SKM-1 treated with dmso at 0.1 percent for 144 hours (cell line): ENCODE data around the gene ZGLP1.
A peak's percentile ranks its signal among the peaks of the same experiment; 100 is the strongest.
"Not testable (repeated sequence)": the region's sequence is repeated elsewhere in the genome, so short reads cannot be mapped to it uniquely, and the experiment has no call there.

Source experiments
- DNase-seq: peaks from one replicate; lab custom pipeline; 2025; ENCODE audit not compliant: unreplicated experiment; lab: John Stamatoyannopoulos, UW

Gene ZGLP1

DNA sequence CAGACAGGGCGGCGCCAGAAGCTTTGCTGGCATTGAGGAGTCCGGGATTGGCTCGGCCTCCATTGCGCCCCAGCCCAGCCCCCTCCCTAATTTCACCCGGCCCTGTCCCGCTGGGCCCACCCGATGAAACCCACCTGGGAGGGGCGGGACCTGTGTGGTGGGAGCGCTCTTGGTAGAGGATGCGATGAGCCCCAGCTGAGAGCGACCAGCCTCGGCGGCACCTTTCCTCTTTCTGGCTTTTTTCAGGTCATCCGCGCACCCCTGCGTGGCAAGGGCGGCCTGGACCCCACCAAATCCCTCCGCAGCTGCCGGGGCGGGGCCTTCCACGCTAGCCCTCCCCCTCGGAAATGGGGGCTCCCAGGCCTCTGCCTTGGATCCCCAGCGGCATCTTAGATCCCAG, at the start of gene ZGLP1:
ZGLP1 (minus strand) TSS at position 393 of the 400 bp plus-strand sequence.
- DNase-seq = no peak

DNA sequence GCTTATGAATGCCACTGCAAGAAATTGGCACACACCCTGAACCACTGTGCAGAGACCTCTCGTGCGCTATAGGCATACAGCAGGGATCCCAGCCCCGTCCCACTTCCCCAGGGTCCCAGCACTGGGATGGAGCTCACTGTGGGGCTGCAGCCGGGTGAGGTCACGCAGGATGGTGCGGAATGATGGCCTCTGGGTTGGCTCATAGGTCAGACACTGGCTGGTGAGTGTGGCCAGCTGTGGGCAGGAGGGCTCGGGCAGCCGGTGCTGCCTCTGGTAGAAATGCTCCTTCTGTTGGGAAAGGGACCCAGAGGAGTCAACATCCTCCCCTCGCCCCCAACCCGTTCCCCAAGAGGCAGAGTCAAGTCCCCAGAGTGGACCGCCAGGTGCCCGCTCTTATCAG, 46.8 kb upstream of the ZGLP1 start:
- DNase-seq = no peak

DNA sequence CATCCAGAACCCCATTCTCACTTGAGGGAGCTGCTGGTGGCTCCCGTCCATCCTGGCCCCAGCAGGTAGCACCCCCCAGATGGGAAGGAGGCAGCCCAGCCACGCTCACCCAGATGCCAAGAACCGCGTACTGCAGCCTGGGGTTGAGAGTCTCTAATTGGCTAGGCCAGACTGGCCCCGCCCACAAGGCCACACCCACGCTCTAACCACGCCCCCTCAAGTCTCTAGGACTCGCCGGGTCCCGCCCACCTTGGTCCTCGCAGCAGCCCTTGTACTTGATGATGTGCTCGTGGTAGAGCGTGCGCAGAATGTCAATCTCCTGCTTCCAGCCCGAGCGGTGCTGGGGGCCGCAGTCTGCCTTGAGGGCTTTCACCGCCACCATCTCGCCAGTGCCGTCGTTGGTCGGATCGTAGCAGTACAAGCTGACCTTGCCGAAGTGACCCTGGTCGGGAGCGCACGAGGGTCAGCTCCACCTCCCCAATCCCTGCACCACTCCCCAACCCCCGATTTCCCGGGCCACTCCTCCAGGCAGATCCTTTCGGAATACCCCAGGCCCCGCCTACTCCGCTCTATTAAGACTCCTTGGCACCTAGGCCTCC, 44.3 kb upstream of the ZGLP1 start:
- DNase-seq = no peak

DNA sequence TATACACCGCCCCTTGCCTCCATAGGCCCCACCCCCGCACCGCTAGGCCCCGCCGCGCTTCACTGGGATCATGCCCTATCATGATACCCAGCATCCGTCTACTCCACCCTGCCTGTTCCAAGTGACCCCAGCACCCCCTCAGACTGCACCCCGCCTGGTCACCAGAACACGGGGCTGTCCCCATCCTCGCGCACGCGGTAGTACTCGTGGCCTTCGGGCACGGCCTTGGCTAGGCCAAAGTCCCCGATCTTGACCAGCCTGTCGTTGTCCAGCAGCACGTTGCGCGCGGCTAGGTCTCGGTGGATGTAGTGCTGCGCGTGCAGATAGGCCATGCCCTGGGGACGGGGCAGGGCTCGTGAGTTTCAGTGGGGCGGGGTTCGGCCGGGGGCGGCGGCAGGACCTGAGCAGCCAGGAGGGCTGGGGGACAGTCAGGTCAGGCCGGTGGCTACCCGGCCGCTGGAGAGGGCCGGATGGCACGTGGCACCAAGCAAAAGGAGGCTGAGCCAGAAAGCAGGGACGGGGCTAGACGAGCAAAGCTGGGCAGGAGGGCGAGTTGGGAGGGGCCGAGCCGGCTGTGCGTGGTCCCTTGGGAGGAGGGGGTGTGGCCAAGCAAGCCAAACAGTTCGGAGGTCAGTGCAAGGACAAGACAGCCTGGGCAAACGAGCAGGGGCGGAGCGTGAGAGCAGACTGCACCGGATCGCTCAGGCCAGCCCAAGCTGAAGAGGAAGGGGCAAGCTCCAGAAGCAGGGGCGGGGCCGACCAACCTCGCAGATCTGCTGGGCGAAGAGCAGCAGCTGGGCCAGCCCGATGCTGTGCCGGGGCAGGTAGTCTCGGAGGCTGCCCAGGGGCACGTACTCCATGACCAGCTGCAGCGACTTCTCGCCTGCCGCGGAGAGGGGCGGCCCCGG, 43.4 kb upstream of the ZGLP1 start:
- DNase-seq = no peak

DNA sequence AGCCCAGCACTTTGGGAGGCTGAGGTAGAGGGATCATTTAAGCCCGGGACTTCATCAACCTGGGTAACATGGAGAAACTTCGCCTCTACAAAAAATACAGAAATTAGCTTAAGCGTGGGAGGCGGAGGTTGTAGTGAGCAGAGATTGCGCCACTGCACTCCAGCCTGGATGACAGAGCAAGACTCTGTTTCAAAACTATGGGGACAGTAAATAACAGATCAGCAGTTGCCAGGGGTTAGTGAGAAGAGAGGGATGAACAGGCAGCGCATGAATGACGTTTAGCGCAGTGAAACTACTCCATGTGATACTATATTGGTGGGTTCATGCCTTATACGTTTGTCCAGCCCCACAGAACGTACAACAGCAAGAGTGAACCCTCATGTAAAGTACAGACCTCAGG, 36.9 kb upstream of the ZGLP1 start:
- peak; percentile 87 for DNase-seq

DNA sequence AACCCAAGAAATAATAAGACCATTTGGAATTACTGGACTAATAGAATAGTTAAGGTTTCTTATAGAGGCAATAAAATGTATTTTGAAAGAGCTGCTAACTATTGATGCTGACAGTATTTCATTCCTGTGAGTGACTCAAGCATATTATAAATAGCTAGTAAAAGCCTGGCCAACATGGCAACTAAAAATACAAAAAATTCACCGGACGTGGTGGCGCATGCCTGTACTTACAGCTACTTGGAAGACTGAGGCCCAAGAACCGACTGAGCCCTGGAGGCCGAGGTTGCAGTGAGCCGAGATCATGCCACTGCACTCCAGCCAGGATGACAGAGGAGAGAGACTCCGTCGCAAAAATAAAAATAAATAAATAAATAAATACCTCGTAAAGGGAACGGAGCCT, 35.2 kb upstream of the ZGLP1 start:
- no peak for DNase-seq

DNA sequence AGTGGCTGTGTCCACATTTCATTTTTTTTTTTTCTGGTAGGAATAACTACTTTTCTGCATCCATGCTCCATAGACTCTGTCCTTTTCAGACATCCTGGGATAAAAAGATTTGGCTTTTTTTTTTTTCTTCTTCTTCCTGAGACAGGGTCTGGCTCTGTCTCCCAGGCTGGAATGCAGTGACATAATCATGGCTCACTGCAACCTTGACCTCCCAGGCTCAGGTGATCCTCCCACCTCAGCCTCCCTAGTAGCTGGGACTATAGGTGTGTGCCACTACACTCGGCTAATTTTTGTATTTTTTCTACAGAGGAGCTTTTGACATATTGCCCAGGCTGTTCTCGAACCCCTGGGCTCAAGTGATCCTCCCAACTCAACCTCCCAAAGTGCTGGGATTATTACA, 33.9 kb upstream of the ZGLP1 start:
- no peak for DNase-seq

DNA sequence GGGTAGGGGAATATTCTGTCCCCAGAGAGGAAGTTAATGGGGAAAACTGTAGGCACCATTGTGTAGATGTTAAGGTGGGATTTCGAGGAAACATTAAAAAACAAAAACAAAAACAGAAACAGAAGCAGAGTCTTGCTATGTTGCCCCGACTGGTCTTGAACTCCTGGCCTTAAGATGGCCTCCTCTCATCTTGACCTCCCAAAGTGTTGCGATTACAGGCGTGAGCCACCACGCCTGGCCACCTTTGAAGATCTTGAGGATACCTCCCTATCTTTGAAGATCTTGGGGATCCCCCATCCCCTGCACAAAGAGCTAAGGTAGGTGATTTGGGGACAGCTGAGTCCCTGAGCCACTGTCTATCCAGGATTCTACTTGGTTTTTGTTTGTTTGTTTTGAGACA, 30.4 kb upstream of the ZGLP1 start:
- no peak for DNase-seq

DNA sequence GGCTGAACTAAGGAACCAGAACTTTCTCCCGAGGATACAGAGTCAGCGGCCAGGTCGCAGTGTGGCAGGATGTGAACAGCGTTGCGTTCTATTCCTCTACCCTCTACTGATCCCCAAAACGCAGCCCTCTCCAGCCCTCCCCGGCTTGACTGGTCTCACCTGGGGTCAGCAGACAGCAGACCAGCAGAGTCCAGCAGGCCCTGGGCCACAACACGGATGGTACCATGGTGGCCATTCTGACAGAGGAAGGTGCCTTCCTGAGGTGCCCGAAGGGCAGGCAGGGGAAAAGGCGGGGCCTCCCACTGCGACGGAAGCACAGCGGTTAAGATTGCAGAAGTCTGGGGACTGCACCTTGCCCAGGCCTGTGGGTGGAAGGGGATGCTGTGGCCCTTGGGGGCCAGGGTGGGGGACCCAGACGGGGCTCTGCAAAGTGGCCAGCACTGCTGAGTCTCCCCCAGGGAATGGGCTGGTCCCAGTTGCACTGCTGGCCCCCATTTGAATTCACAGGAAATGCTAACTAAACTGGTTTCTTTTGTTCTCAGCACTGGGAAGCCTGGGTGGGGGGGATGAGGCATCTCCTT, 29.9 kb upstream of the ZGLP1 start, which contains the start of gene ICAM3:
ICAM3 (minus strand) TSS at position 245 of the 581 bp plus-strand sequence; CDS start at position 235, 10 bp downstream.
- DNase-seq = peak; percentile 43

DNA sequence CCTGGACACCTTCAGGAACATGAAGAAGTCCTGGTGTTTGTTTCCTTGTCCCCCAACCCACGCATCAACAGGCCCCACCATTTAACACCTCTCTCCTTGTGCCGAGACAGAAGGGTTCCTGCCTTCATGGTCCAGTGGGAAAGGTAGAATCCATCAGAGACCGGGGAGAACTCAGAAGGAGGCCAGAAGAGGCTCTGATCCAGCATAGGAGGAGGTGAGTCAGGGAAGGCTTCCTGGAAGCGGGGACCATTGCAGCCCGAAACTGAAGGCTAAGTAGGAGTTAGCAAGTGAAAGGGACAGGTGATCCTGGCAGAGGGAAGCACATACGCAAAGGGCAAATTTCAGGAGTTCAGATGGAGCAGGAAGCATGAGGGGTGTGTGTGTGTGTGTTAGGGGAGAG, 29.3 kb upstream of the ZGLP1 start:
- DNase-seq = no peak

DNA sequence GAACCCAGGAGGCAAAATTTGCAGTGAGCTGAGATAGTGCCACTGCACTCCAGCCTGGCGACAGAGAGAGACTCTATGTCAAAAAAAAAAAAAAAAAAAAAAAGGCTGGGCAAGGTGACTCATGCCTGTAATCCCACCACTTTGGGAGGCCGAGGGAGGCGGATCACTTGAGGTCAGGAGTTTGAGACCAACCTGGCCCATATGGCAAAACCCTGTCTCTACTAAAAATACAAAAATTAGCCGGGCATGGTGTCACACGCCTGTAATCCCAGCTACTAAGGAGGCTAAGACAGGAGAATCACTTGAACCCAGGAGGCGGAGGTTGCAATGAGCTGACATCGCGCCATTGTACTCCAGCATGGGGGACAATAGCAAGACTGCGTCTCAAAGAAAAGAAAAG, 27.1 kb upstream of the ZGLP1 start:
- DNase-seq = not testable (repeated sequence)

DNA sequence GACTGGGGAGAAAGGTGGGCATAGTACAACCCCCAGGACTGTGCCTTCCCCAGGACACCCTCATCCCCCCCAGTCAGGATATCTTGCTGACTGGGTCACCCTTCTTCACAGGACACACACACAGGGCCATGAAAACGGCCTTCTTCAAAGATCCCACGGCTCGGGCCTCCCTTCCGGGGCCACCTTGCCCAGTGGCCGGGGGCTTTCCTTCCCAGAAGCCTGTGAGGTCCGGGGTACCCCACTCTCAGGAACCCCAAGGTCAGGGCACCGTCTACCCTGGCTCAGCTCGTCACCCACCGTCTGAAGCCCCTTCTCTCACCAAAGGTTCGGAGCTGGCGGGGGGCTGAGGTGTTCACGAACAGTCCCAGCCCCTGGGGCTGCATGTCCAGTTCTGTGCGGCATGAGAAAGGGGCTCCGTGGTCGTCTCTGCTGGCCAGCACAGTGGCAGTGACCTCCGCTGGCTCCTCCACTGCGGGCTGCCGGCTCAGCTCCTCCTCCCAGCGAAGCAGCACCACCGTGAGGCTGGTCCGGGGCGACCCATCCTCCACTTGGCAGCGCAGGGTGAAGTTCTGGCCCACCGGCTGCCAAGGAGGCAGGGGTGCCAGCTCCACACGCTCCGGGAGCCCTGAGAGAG, 25.9 kb upstream of the ZGLP1 start:
- DNase-seq = no peak

DNA sequence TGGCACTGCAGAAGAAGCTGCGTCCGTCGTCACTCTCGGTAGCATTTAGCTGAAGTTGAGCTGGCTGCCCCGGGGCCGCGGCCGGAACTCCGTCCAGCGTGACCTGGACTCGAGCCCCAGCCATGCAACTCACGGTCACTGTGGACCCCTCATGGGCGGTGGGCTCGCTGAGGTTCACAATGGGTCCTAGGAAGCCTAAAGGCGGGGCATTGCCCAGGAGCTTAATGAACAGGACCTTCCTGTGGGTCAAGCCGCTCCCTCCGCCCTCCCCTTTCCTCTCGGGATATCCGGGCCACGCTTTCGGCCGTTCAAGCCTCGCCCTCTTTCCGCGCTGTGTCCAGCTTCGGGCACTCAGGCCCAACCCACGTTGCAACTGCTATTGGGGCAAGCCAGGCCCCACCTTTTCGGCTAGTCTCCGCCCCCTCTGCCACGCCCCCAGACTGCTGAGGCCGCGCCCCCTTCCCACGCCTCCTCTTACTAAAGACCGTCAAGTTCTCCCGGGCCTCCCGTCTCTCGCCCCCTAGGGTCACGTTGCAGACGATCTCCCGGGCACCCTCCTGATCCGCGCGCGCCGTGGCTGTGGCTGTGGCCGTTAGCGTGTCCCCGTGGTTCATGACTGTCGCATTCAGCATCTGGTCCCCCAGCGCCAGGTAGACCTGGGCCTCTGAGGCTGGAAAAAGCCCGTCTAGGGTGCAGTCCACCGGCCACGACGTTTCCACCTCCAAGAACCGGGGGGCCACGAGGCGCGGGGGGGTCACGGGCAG, 25.2 kb upstream of the ZGLP1 start:
- peak; percentile 28 for DNase-seq

DNA sequence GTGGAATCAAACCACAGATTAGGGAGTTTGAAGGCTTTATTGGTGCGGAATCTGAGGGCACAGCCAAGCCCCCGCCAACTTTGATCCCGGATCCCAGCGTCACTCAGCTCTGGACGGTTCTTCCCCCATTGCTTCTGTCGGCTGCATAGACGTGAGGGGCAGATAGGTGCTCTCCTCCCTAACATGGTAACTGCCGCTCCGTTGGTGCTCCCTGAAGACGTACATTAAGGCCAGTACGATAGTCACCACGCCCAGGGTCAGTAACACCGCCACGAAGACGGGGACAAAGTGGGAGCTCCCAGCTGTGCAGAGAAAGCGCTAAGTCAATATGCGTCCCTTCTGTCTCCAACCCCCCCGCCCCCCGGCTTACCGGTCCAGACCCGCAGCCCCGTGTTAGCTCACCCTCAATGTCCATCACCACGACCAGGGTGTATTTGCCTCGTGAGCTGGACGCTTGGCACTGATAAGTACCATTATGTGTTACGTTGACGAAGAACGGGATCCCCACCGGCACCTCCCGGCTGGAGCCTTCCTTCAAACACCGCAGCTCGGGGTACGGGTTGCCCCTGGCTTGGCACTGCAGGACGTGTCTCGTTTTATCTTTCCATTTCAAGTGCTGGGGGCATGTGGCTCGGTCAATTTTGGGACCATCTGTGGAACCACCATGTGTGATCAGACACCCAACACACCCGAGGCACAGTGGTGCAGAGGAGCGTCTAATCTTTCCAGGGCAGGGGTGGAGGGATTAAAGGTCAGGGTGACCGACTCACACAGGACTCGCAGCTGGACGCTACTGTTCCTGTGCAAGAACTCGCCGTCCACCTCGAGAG, 24.4 kb upstream of the ZGLP1 start:
- DNase-seq = no peak

DNA sequence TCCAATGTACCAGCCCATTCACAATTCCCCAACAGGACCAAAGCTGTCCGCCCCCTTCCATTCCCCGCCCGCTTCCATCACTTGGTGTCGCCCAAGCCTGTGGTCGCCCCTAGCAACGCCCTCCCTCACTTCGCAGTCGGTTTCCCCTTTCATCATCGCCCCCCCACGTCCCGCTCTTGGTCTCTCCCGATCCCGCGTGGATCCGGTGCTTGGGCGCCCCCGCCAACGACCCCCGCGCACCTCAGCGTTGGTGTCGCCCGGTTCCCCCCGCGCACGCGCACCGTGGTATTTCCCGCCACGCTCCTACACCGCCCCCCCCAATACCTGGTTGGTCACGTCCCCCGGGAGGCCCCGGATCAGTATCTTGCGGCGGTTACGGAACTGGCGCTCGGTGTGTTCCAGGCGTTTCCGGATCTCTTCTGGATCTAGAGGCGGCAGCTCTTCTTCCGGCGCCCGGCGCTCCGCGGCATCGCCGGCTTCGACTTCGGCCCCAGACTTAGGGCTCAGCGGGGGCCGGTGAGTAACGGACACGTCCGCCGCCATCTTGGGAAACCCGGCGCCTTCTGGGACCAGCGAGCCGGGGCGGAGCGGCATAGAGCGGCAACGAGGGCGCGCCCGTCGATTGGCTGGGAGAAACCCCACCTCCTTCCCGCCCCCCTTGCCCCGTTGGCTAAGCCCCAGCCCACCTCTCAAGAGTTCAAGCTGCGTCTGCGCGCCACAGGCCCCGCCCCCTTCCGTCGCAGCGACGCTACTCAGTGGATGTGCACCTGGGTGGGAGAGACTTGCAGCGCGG, 23.5 kb upstream of the ZGLP1 start, which contains the start of gene RAVER1:
RAVER1 (minus strand) TSS at position 565 of the 793 bp plus-strand sequence; CDS start at position 543, 22 bp downstream.
- DNase-seq = peak; percentile 90

DNA sequence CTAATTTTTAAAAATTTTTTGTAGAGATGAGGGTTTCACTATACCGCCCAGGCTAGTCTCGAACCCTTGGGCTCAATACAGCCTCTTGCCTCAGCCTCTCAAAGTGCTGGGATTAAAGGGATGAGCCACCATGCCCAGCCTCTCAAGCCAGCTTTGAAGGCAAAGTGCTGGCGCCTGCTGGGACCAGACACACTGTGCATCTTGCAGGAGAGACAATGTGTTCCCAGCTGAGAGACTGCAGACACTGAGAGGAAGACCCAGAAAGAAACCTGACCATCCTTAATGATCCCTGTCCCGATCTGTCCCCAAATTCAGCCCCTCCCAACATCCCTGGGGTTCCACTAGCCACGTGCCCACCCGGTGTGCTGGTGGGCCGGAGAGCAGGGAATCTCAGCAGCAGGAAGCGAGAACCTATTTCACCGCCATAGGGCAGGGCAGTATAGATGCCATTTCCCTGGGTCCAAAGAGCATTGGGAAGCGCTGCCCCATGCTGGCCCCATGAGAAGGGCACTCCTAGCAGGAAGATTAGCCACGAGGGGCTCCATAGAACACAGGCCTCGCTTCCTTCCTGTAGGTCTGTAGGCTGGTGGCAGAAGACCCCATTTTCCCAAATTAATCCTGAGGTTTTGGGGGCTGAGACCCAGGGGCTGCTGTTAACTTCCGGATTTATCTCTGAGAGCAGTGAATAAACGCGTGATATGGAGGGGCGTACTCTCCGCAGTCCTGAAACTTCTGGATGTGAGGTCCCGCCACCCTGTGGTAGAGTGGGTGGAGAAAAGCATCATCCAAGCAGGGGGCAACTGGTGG, 22.7 kb upstream of the ZGLP1 start:
- DNase-seq = no peak

DNA sequence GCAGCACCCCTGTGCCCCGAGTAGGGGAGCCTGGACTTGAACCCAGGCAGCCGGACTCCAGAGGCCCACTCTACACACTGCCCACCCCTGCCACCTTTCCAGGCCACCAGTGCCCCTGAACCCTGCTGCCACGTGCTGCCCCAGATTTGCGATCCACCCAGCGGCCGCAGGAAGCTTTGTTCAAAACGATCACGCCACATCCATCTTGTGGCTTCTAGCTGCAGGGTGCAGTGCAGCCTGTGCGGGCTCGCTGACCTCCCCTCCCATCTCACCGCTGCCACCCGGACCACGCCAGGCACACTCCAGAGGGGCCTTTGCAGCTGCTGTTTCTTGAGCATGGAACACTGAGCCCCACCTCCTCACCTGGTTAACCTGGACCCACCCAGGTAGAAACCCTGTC, 19.9 kb upstream of the ZGLP1 start:
- no peak for DNase-seq
